SKM-1 (cell line): ENCODE measurements around the gene NRROS.
"Not testable (repeated sequence)": the region's sequence is repeated elsewhere in the genome, so short reads cannot be mapped to it uniquely, and the experiment has no call there.

Source experiments
- DNase-seq: peaks from one replicate; lab custom pipeline; 2025; ENCODE audit not compliant: unreplicated experiment; lab: John Stamatoyannopoulos, UW

Gene NRROS

GRCh38 chr3:196639483-196640296 lies at the start of gene NRROS:
TSS of gene NRROS (plus strand) at chr3:196639694. CDS start at chr3:196654540, 14,846 bp downstream.
- peak; percentile 91 for DNase-seq

- no peak for DNase-seq
Measured at GRCh38 chr3:196590279-196590678, 49.2 kb upstream of the NRROS start.

GRCh38 chr3:196596355-196596754 lies 43.1 kb upstream of the NRROS start:
- DNase-seq = no peak

GRCh38 chr3:196597971-196598733 lies 41.3 kb upstream of the NRROS start:
- not testable (repeated sequence) for DNase-seq

GRCh38 chr3:196599734-196600128 lies 39.8 kb upstream of the NRROS start:
- no peak for DNase-seq

- no peak for DNase-seq
Measured at GRCh38 chr3:196600359-196600758, 39.1 kb upstream of the NRROS start.

- DNase-seq = no peak
Measured at GRCh38 chr3:196602673-196603072, 36.8 kb upstream of the NRROS start.

GRCh38 chr3:196603683-196604082 lies 35.8 kb upstream of the NRROS start:
- no peak for DNase-seq

- no peak for DNase-seq
Measured at GRCh38 chr3:196604548-196604947, 34.9 kb upstream of the NRROS start.

- no peak for DNase-seq
Measured at GRCh38 chr3:196608693-196609092, 30.8 kb upstream of the NRROS start.

- peak; percentile 91 for DNase-seq
Measured at GRCh38 chr3:196609343-196609775, 30.1 kb upstream of the NRROS start.

GRCh38 chr3:196609805-196610515 lies 29.5 kb upstream of the NRROS start:
- no peak for DNase-seq

GRCh38 chr3:196611761-196612483 lies 27.6 kb upstream of the NRROS start:
- DNase-seq = no peak

- DNase-seq = not testable (repeated sequence)
Measured at GRCh38 chr3:196615234-196615633, 24.3 kb upstream of the NRROS start.

GRCh38 chr3:196617256-196617655 lies 22.2 kb upstream of the NRROS start:
- peak; percentile 56 for DNase-seq

- no peak for DNase-seq
Measured at GRCh38 chr3:196619223-196619622, 20.3 kb upstream of the NRROS start.

- DNase-seq = not testable (repeated sequence)
Measured at GRCh38 chr3:196619627-196620026, 19.9 kb upstream of the NRROS start.

- peak; percentile 79 for DNase-seq
Measured at GRCh38 chr3:196620161-196620604, 19.3 kb upstream of the NRROS start.

- no peak for DNase-seq
Measured at GRCh38 chr3:196620684-196621083, 18.8 kb upstream of the NRROS start.

- DNase-seq = no peak
Measured at GRCh38 chr3:196621611-196622010, 17.9 kb upstream of the NRROS start.
